Adipose tissue (tissue), 3 donors: Measurements from ENCODE around the gene ZNF615. TPM values are rescaled to one million over a fixed set of nuclear protein-coding genes. Genes with fewer than 3 reads are reported as not detected.

Experiments used
- polyA plus RNA-seq, 3 donors: library from polyadenylated mRNA; stranded (reverse); fragments of 200-250 nt; gene quantifications; one replicate each; pipeline ENCODE4 v1.2.3, GENCODE V29; 2013
- donor health status: healthy with polysubstance abuse.
- donor health status: Bipolar disorder and iron deficiency.
- donor health status: healthy.

The ZNF615 gene
- polyA plus RNA-seq, 3 donors, result 2.5 to 4.2 (median 2.7) TPM

Other genes starting within 250 kb of the ZNF615 start
- gene FPR2, start 247.0 kb downstream of the ZNF615 start, polyA plus RNA-seq, result 10 to 100 TPM in 1 of 3 donors, 1 to 10 TPM in 2; 1.2 to 10.0 (median 3.9) TPM
- gene FPR3, start 213.1 kb downstream of the ZNF615 start, polyA plus RNA-seq, result 1 to 10 TPM in 2 of 3 donors, under 1 TPM in 1; 0.67 to 4.5 (median 1.6) TPM
- gene ZNF577, start 120.3 kb downstream of the ZNF615 start, polyA plus RNA-seq, result 10 to 100 TPM in 1 of 3 donors, 1 to 10 TPM in 2; 6.7 to 11.2 (median 6.8) TPM
- gene ZNF649, start 103.2 kb downstream of the ZNF615 start, polyA plus RNA-seq, result 1 to 10 TPM; 2.8 to 7.0 (median 3.1) TPM
- 1 to 10 TPM in 2 of 3 donors, under 1 TPM in 1; 0.56 to 3.4 (median 1.6) TPM for gene ZNF613, start 80.7 kb downstream of the ZNF615 start, polyA plus RNA-seq
- gene ZNF350, start 21.4 kb downstream of the ZNF615 start, polyA plus RNA-seq, result 1 to 10 TPM; 3.9 to 5.6 (median 5.4) TPM
- 1 to 10 TPM; 1.8 to 4.3 (median 3.1) TPM for gene ZNF614, start 20.2 kb upstream of the ZNF615 start, polyA plus RNA-seq
- 1 to 10 TPM; 3.1 to 4.3 (median 3.3) TPM for gene ZNF432, start 40.6 kb upstream of the ZNF615 start, polyA plus RNA-seq
- gene ZNF841, start 87.6 kb upstream of the ZNF615 start, polyA plus RNA-seq, result 1 to 10 TPM; 5.1 to 5.9 (median 5.8) TPM
- 1 to 10 TPM; 2.1 to 3.2 (median 2.2) TPM for gene ZNF616, start 131.7 kb upstream of the ZNF615 start, polyA plus RNA-seq
- 1 to 10 TPM; 2.2 to 5.4 (median 4.0) TPM for gene ZNF836, start 163.4 kb upstream of the ZNF615 start, polyA plus RNA-seq
- 100 to 1,000 TPM in 1 of 3 donors, 10 to 100 TPM in 2; 58.2 to 106 (median 88.5) TPM for gene PPP2R1A, start 181.8 kb upstream of the ZNF615 start, polyA plus RNA-seq